Measurements from ENCODE around the gene BARD1.
"Not testable (repeated sequence)": the region's sequence is repeated elsewhere in the genome, so short reads cannot be mapped to it uniquely, and the experiment has no call there.

The BARD1 gene

DNA sequence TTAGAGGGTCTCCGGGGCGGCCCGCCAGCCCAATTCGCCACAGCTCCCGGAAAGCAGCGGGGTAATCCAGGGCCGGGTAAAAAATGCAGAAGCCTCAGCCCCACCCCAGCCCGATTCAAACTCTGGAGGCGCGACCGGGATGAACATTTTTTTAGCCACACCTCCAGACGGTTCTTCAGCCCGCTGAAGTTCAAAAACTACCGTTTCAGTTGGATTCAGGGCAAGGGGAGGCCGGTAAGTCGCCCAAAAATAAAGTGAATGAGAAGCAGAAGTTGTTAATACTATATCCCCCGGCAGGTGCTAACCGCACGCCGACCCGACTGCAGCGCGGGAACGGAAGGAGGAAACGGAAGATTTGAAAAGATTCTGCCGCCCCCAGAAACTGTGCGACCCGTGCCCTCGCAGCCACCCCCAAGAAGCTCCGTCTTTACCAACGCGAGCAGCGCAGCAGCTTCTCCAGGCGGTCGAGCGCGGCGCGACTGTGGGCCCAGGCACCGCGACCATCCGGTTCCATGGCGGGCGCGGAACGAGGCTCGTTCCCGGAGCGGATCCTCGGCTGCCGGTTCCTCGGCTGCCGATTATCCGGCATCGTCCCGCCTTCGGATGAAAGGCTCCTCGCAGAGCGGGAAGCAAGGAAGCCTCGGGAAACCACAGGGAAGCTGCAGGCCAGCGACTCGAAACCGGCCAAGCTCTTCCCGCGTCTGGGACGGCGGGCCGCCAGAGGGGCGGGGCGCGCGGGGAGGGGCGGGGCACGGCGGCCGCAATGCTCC, at the start of gene BARD1:
Gene BARD1, minus strand, starts transcription at position 703 of the 770 bp plus-strand sequence. Its CDS starts 114 bp downstream, at position 589.
- no peak for DNase-seq

DNA sequence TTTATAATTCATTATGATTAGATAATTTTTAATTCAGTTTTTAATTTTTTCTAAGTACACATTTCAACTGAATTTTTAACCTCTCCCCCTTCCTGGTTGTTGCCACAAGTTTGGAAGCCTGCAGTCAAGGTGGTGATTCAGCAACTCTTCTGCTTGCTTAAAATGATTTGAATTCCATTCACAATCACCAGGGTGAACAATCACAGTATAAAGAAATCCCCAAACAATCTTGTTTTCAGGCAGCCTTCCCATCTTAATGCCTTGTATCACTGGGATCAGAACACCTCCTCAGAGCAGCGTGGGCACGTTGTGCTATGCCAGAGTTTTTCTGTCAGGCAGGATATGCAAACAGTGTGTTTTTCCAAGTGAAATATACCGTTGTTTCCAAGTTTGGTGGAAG, 46.7 kb upstream of the BARD1 start:
- DNase-seq = no peak

DNA sequence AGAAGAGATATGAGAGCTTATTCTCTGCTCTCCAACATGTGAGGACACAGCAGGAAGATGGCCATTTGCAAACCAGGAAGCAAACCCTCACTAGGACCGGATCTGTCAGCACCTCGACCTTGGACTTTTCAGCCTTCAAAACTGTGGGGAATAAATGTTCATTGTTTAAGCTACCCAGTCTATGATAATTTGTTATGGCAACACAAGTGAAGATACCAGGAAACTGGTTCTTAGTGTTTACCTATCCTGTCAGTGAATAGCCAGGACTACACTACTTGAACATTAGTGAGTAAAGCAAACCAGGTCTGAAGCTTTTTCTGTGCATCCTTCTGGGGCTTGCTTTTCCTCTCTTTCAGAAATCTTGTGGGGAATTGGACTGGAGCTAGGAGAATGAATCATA, 44.4 kb upstream of the BARD1 start:
- DNase-seq = no peak

DNA sequence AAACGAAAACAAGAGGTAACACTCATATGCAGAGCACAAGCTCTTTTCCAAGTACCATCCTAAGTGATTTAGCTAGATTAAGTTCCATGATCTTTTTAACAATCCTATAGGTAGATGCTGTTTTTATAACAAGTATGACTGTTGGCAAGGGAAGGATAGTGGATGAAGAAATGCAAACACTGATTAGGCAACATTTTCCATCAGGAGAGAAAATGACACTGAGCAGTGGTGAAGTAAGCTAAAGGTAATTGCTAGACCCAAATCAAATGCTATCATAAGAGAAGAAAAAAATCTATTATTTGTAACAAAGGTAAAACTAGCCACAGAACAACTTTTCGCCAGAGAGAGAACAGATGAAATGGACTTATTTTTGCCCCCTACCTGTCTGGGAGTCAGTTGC, 34.3 kb upstream of the BARD1 start:
- no peak for DNase-seq

DNA sequence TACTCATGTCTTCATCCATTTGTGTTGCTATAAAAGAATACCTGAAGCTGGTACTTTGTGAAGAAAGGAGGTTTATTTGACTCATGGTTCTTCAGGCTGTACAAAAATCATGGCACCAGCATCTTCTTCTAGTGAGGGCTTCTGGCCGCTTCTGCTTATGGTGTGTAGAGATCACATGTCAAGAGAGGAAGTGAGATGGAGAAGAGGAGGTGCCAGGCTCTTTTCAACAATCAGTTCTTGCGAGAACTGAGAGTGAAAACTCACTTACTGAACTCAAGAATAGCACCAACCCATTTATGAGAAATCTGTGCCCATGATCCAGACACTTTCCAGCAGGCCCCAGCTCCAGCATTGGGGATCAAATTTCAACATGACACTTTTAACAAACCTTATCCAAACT, 30.0 kb upstream of the BARD1 start:
- DNase-seq = no peak

DNA sequence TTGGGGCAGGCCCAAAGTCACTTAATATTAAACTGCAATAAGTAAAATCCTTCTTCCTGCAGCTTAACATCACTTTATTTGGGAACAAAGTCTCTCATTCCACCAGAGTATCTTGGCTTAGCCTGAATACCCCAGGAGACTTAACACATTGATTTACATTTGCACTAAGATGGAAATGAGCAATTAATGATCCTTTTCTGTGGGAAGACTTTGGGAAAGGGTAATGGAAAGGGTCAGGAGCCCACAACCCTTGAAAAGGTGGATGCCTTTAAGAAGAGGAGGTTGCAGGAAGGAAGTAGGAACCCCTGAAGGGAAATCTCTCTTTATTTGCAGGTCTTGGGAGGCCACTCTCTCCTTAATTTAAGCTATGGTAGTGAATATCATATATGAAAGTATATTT, 28.0 kb upstream of the BARD1 start:
- DNase-seq = no peak

DNA sequence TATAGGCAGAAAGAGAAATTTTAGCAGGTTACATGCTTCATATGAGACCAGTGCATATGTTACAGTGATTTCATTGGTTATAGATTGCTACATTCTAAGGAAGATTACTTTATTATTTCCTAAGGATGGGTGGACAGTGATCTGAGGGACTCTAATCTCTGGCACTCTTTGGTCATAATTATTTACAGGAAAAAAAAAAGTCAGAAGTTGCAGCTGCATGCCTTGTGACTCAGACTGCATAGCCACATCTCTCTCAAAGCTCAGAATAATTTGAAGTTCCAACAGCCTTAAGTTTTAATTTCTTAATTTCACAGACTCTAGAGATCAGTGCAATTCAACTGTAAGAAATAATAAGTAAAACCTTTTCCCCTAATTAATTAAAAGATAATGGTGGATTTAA, 27.1 kb upstream of the BARD1 start:
- no peak for DNase-seq

DNA sequence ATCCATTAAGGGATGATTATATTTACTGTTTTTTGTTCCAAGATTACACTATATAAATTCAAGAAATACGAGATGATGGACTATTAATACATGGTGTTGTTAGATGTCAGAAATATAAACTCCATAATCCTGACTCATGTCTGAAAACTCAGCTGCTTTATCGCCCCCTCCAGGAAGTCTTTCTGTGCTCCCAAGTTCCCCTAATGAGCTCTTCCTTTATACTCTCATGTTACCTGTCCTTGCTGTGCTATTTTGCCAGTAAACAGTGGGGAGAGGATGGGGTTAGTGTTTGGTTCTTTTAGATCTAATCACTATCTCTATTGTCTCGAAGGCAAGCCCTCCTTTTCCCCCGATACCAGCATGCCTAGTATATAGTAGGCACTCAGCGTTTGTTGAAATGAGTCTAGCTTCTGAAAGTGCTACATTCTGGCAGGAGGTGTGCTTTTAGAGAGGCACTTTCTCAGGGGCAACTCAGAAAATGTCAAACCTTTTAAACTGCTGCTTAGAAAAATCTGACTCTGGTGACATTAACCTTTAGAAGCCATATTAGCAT, 21.4 kb upstream of the BARD1 start:
- DNase-seq = no peak

DNA sequence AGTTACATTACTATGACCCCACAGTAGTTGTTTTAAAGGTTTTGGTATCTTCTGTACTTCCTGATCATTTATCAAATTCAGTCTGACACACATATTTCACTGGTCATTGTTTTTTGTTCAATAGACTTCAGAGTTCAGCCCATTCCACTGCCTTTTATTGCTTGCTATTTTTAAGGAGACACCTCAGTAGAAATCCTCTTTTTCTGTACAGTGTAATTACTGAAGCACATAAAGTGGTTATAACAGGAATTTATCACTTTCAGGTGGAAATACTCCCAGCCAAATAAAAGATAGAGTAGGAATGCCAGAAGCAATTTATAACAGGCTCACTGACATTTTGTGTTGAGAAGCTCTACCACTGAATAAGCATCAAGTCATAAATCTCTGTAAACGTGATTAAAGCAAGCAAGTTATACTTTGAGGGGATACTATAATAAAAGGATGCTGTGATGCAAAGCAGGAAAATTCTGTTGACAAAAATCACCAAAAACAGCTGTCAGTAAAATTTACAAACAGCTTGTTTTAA, 6.6 kb upstream of the BARD1 start:
- DNase-seq = no peak

DNA sequence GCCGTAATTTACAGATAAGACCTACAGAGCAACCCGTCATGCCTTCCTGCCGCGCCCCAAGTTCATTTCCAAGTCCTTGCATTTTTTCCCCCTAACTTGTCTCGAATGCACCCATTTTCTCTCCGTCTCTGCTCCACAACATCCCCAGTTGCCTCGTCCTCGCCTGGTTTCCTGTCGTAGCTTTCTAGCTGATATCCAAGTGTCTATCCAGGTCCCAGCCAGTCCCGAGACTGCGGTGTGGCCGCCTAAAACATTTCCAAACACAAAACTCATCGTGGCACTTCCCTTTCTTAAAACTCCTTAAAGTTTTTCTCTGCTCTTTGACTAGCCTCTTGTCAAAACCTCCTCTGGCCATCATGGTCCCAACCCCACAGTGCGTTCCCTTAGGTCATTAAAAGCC, 1.2 kb upstream of the BARD1 start:
- DNase-seq = no peak

DNA sequence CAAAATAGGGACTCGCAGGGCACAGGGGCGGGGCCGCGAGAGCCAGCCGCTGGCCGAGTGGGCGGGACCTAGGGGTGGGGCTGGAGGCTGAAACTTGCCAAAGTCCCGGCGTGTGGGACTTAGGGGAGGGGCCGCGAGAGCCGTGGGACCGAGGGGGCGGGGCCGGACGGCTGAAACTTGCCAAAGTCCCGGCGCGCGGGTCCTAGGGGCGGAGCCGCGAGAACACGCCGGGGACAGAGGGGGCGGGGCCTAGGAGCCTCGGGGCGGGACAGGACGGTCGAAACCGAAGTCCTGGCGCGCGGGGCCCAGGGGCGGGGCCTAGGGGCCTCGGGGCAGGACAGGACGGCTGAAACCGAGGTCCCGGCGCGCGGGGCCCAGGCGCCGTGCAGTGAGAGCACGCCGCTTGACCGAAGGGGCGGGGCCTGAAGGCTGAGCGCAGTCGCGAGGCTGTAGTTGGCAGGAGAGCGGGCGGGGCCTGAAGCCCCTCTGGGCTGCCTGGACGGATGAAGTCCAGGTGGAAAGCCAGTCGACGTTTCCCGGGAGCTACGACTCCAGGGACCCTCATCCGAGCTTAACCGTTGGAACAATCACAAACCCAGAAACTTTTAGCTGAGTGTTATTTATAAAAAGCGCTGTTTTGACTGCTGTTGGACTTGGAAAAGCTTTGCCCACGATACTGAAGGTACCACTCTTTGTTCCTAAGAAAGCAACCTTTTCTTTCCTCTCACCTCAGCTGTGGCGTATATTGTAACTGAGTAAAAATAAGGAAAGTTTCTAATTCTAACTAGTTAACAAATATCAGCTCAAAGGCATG, 475 bp upstream of the BARD1 start:
- DNase-seq = peak; percentile 69

DNA sequence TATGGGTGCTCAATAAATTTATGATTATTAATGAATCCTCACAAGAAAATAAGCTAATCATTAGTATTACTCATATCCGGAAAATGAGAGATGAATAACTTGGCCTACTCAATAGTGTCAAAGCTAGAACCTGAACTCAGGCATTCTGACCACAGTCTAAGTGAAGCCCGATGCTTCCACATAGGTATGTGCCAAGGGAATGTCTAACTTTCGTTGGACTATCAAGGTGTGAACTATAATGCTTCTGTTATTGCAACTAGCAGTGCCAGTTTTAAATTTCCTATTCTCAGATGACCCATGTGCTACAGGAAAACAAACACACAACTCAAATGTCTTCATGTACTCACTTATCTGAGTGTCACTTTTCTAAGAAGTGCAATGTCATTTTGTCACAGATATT, 1.8 kb downstream of the BARD1 start:
- no peak for DNase-seq

DNA sequence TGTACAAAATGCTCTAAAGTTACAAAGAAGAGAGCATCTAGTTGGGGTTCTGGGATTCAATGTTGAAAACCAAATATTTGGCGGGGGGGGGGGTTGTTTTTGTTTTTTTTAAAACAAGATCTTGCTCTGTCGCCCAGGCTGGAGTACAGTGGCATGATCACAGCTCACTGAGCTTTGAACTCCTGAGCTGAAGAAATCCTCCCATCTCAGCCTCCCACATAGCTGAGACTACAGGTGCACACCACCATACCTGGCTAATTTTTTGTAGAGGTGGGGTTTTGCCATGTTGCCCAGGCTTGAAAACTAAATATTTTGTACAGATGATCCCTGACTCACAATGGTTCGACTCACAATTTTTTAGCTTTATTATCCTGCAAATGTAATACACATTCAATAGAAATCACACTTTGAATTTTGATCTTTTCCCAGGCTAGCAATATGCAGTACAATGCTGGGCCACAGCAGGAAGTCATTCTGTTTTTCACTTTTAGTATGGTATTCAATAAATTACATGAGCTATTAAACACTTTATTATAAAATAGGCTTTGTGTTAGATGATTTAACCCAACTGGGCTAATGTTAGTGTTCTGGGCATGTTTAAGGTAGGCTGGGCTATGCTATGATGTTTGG, 7.6 kb downstream of the BARD1 start:
- DNase-seq = no peak

DNA sequence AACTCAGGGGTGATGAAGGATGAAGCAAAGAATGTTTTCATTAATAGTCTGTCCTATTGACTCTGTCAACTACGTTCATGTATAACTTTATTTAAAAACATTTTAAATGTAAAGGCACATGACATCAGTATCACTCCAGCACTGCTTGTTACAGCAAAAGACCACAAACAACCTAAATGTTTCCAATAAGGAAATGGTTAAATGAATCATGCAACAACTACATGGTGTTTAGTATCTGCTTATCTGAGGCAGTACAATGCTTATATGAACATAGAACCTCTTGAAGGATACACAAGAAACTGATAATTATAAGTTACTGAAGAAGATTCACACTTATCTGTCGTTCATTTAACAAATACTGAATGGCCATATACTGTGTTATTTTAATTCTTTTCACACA, 8.4 kb downstream of the BARD1 start:
- no peak for DNase-seq

DNA sequence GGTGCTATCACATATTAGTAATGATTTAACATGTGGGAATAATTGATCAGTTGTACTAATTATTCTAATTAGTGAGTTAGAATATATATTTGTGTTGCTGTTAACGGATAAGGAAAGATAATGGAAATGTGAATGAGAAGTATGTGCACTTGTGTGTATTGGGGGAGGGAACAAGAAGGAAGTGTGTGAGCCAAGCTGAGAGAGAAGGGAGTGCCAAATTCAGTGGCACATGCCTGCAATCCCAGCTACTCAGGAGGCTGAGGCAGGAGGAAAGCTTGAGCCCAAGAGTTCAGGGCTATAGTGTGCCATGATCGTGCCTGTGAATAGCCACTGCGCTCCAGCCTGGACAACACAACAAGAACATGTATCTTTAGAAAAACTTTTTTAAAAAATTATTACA, 9.3 kb downstream of the BARD1 start:
- no peak for DNase-seq

DNA sequence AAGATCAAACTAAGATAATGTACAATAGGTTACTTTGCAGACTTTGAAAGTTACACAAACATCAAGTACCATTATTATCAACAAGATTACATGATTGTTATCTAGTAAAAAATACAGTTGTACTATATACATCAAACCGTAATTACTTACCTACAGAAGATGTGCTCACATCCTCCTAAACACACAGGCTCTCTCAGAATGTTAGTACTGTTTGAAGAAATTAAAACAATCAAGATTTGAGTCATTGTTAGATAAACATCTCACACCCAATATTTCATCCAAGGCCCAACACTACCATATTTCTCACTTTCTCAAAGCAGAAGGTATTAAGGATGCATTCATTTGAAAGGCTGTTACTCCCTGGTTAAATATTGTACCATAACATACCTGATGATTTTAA, 12.6 kb downstream of the BARD1 start:
- DNase-seq = no peak

DNA sequence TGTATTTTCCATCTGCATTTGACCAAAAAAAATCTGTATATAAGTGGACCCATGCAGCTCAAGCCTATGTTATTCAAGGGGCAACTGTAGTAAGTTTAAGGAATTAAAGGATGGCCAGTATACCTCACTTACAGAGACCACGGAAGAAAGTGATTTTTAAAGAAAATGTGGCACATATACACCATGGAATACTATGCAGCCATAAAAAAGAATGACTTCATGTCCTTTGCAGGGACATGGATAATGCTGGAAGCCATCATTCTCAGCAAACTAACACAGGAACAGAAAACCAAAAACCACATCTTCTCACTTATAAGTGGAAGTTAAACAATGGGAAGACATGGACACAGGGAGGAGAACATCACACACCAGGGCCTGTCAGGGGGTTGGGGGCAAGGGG, 26.3 kb downstream of the BARD1 start:
- not testable (repeated sequence) for DNase-seq

DNA sequence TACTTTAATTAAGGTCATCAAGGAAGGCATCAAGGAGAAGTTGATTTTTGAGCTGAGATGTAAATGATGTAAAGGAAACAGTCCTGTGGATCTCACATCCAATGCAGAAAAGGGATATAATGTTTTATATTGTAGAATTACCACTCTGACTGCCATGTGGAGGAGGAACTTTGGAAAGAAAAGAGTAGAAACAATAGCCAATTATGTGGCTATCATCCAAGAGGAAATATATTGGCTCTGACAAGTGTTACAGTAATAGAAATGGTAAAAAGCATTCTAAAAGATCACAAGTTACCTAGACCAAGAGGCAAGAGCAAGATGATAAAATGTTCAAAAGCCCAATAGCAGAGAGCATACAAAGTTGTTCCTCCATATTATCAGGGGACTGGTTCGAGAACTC, 26.8 kb downstream of the BARD1 start:
- no peak for DNase-seq

DNA sequence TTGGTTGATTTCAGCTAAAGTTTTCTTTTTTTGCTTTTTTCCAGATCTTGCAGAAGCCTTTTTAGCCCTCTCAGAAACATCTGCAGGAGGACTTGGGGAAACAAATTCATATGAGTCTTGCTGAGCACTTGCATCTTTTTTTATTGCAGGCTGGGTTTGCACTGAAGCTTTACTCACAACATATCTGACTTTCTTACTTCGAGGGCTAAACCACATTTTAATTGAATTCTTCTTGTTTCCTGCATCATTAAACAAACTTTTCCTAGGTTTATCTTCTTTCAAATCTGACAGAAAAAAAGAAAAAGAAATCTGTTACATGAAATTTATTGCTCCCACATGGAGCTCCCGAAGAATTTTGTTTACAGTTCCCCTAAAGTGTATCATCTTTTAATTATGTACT, 28.3 kb downstream of the BARD1 start:
- no peak for DNase-seq

DNA sequence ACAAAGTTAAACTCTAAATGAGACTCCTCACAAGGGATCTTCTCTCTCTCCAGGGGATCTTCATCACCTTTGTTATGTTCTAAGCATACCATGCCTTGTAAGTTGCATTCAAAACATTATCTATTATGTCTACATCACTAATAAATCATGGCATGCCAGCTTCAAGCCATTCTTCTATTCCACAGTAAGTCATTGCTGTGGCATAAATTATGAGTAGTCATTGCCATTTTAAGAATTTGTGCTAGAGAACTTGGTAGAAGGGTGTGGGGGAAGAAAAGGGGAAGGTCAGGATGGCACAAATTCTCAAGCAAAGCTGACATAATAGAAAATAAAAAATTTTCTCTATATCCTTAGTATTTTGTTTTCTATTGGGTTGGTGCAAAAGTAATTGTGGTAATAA, 33.5 kb downstream of the BARD1 start:
- no peak for DNase-seq

DNA sequence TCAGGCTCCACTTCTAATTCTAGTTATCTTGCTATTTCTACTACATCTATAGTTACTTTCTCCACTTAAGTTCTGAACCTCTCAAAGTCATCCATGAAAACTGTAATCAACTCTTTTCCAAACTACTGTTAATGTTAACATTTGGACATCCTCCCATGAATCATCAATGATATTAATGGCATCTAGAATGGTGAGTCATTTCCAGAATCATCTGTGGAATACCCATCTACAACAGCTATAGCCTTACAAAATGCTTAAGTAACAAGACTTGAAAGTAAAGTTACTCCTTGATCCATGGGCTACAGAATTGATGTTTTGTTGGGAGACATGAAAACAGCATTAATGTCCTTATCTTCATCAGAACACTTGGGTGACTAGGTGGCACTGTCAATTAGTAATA, 35.4 kb downstream of the BARD1 start:
- DNase-seq = no peak

DNA sequence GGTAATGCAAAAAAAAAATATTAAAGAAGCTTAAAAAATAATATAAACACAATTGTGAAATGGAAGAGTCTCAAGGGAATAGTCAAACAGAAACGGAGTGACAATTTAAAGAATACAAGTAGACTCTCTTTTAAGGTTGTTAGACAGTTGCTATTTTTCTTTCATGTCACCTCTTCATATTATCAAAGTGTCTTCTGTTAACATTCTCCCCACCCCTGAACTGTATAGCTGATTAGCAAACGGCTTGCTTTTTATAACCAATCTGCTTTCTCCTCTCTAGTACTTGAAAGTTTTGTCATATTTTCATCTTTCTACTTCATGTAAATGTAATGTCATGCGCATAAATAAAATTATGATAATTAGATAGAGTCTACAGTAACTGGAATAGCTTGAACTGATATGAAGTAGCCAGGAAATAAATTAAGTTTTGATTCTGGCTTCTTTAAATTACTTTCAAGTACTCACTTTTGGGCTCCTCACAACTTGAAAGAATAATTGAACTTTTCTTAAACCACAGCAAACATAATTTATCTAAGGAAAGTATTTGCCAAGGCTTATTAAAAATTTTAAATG, 37.0 kb downstream of the BARD1 start:
- DNase-seq = no peak

DNA sequence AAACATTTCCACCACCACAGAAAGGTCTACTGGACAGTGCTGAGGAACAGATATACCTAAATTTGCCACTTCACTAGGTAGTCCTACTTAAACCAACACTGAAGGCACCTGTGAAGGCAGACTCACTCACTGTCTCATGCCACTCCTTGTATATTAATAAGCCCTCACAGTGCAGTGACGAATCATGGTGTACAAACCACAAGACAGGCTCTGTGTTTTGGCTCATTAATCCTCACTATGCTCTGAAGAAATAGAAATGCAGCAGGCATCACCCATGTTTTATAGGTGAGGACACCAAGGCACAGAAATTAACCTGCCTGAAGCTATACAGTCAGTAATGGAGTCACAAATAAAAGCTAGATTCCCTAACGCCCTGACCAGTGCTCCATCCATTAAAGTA, 44.3 kb downstream of the BARD1 start:
- DNase-seq = no peak
